Mesenchymal stem cell (in vitro differentiated cells and primary cell): ENCODE data around the gene GSTA5.
"Not testable (repeated sequence)": the region's sequence is repeated elsewhere in the genome, so short reads cannot be mapped to it uniquely, and the experiment has no call there.

ENCODE experiments used
- DNase-seq: peaks from one replicate; pipeline ENCODE4 v3.0.0-alpha.2; 2013
- H2AFZ ChIP-seq: one replicate; pipeline ENCODE4 v1.6.1; 2013; ENCODE audit warnings: low read depth, mild to moderate bottlenecking, control low read depth, inconsistent platforms, low read length, moderate library complexity
- H2AK5ac ChIP-seq: 2 replicates; pipeline ENCODE4 v1.6.1; 2013; ENCODE audit warnings: low read length, moderate library complexity, mild to moderate bottlenecking, inconsistent platforms; ENCODE audit not compliant: severe bottlenecking
- H2BK120ac ChIP-seq: one replicate; pipeline ENCODE4 v1.6.1; 2013; ENCODE audit warnings: low read depth, mild to moderate bottlenecking, inconsistent platforms, low read length, moderate library complexity
- H2BK12ac ChIP-seq, 2 experiments: one replicate each; pipeline ENCODE4 v1.6.1; 2013; ENCODE audit warnings: inconsistent platforms in 2 of 2, low read length in 2 of 2, mild to moderate bottlenecking in 2 of 2, moderate library complexity in 2 of 2, control low read depth in 1 of 2
- H2BK15ac ChIP-seq: one replicate; pipeline ENCODE4 v1.6.1; 2013; ENCODE audit warnings: mild to moderate bottlenecking, low read depth, inconsistent platforms; ENCODE audit not compliant: poor library complexity, severe bottlenecking
- H2BK5ac ChIP-seq: 2 replicates; pipeline ENCODE4 v1.6.1; 2013; ENCODE audit warnings: low read depth, mild to moderate bottlenecking, low read length, control low read depth, inconsistent platforms; ENCODE audit not compliant: poor library complexity, severe bottlenecking
- H3K14ac ChIP-seq, 2 experiments: one replicate each; pipeline ENCODE4 v1.6.1; 2013; ENCODE audit warnings: inconsistent platforms in 2 of 2, low read length in 2 of 2, control low read depth in 1 of 2, mild to moderate bottlenecking in 1 of 2, moderate library complexity in 1 of 2
- H3K18ac ChIP-seq, 2 experiments: one replicate each; pipeline ENCODE4 v1.6.1; 2013; ENCODE audit warnings: inconsistent platforms in 2 of 2, low read length in 2 of 2, control low read depth in 1 of 2, low read depth in 1 of 2, mild to moderate bottlenecking in 1 of 2
- H3K23ac ChIP-seq, 2 experiments: one replicate each; pipeline ENCODE4 v1.6.1; 2013; ENCODE audit warnings: inconsistent platforms in 2 of 2, low read length in 2 of 2, mild to moderate bottlenecking in 2 of 2, moderate library complexity in 2 of 2, control low read depth in 1 of 2
- H3K27ac ChIP-seq: 2 replicates; pipeline ENCODE4 v1.5.1; 2013; ENCODE audit warnings: mild to moderate bottlenecking, moderate library complexity, low read length, control low read depth, inconsistent platforms; ENCODE audit not compliant: poor library complexity, severe bottlenecking
- H3K27me3 ChIP-seq, 2 experiments: 2 replicates each; pipeline versions ENCODE4 v1.6.1 to v1.7.0; 2013; ENCODE audit warnings: low read length in 2 of 2, mild to moderate bottlenecking in 2 of 2, moderate library complexity in 2 of 2, control low read depth in 1 of 2, inconsistent platforms in 1 of 2; ENCODE audit not compliant: control insufficient read depth in 1 of 2, insufficient read depth in 1 of 2
- H3K36me3 ChIP-seq, 2 experiments: 2 replicates each; pipeline versions ENCODE4 v1.6.1 to v1.7.0; 2013; ENCODE audit warnings: low read length in 2 of 2, control low read depth in 1 of 2, inconsistent platforms in 1 of 2, low read depth in 1 of 2, mild to moderate bottlenecking in 1 of 2; ENCODE audit not compliant: insufficient read depth in 2 of 2, control insufficient read depth in 1 of 2
- H3K4ac ChIP-seq, 2 experiments: one replicate each; pipeline ENCODE4 v1.6.1; 2013; ENCODE audit warnings: inconsistent platforms in 2 of 2, low read length in 2 of 2, mild to moderate bottlenecking in 2 of 2, moderate library complexity in 2 of 2, control low read depth in 1 of 2, low read depth in 1 of 2
- H3K4me1 ChIP-seq: 2 replicates; pipeline ENCODE4 v1.6.1; 2013; ENCODE audit warnings: low read depth, low read length, control low read depth; ENCODE audit not compliant: control insufficient read depth, insufficient read depth
- H3K4me2 ChIP-seq: 2 replicates; pipeline ENCODE4 v1.6.1; 2013; ENCODE audit warnings: low read length, mild to moderate bottlenecking, inconsistent platforms; ENCODE audit not compliant: poor library complexity, severe bottlenecking
- H3K4me3 ChIP-seq, 2 experiments: 2 replicates each; pipeline versions ENCODE4 v1.5.1 to v1.7.0; 2013; ENCODE audit warnings: low read length in 2 of 2, mild to moderate bottlenecking in 2 of 2, control low read depth in 1 of 2, low read depth in 1 of 2; ENCODE audit not compliant: insufficient read depth in 1 of 2
- H3K79me1 ChIP-seq: replicated peaks from 2 replicates; pipeline ENCODE4 v1.6.1; 2013; ENCODE audit warnings: mild to moderate bottlenecking, control low read depth, low read length, inconsistent platforms; ENCODE audit not compliant: poor library complexity, severe bottlenecking
- H3K9ac ChIP-seq: 2 replicates; pipeline ENCODE4 v1.7.0; 2013; ENCODE audit warnings: mild to moderate bottlenecking, low read length, moderate library complexity
- H3K9me3 ChIP-seq: 2 replicates; pipeline ENCODE4 v1.7.0; 2013; ENCODE audit warnings: mild to moderate bottlenecking, low read length; ENCODE audit not compliant: control insufficient read depth
- H4K8ac ChIP-seq: one replicate; pipeline ENCODE4 v1.6.1; 2013; ENCODE audit warnings: inconsistent platforms, mild to moderate bottlenecking, low read length, moderate library complexity
- H4K91ac ChIP-seq: one replicate; pipeline ENCODE4 v1.6.1; 2013; ENCODE audit warnings: mild to moderate bottlenecking, low read length, inconsistent platforms
- WGBS: methylation state at CpG from one replicate; pipeline ENCODE4 v1.1.7; 2013; ENCODE audit warnings: mixed read lengths; 5-methylcytosine and 5-hydroxymethylcytosine counted together

GSTA5 gene

DNA sequence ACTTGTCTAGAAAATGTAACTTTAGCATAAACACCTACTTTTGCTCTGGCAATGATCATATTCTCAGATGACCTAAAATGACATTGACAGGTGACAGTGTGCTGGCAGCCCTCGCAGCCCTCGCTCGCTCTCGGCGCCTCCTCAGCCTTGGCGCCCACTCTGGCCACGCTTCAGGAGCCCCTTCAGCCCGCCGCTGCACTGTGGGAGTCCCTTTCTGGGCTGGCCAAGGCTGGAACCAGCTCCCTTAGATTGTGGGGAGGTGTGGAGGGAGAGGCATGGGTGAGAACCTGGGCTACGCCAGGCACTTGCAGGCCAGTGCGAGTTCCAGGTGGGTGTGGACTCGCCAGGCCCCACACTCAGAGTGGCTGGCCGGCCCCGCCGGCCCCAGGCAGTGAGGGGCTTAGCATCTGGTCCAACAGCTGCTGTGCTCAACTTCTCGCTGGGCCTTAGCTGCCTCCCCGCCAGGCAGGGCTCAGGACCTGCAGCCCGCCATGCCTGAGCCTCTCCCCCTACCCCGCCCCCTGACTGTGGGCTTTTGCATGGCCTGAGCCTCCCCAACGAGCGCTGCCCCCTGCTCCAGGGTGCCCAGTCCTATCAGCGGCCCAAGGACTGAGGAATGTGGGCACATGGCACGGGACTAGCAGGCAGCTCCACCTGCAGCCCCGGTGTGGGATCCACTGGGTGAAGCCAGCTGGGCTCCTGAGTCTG is 54.2 kb downstream of the GSTA5 start:
- Histone ChIP-seq H2AFZ (no peak overlapping the region), H3K4me3 (no peak overlapping the region), H3K27ac (no peak overlapping the region), H3K36me3 (no peaks in the 10 kb centered on the region), H3K79me1 (no peaks in the 10 kb centered on the region), H4K91ac (no peak overlapping the region), H3K27me3 (no peaks in the 10 kb centered on the region), H2BK5ac (no peak overlapping the region), H3K9me3 (no peaks in the 10 kb centered on the region), H2BK12ac (no peak overlapping the region), H3K4me2 (no peak overlapping the region), H3K23ac (no peak overlapping the region), H3K4ac (no peak overlapping the region), H2BK120ac (no peak overlapping the region), H3K9ac (no peak overlapping the region), H3K4me1 (no peaks in the 10 kb centered on the region), H3K14ac (no peak overlapping the region), H2BK15ac (no peak overlapping the region), H4K8ac (no peak overlapping the region), H2AK5ac (no peak overlapping the region), H3K18ac (no peak overlapping the region)
- 97% methylated on average over 24 of the region's 24 CpGs for WGBS
- DNase-seq = no peak

DNA sequence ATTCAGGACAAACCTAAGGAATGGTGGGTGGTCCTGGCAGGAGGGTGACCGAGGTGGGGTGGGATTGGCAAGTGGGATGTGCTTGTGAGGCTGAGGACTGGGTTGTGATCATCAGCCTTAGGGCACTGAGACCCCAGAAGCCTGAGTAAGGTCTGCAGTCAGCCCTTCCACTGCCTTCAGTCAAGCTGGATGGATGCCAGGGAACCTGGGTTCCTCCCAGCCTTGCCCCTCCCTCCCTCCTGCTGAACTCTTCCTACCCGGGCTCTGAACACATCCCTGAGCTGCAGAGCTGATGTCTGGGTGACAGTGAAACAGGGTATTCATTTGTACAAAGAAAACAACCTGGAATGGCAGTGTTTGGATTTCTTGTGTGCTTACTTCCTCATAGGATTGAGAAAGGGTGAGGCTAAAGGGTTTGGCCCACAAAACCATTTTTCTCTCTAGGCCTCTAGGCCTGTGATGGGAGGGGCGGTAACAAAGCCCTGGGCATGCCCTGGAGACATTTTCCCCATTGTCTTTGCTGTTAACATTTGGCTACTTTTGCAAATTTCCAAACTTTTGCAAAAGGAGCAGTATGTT is 57.8 kb downstream of the GSTA5 start:
- H3K27me3 ChIP-seq, H2BK15ac ChIP-seq, H3K14ac ChIP-seq, H3K79me1 ChIP-seq, H2BK12ac ChIP-seq, DNase-seq, H3K4ac ChIP-seq, H3K4me3 ChIP-seq, H4K91ac ChIP-seq, H3K4me2 ChIP-seq, H3K4me1 ChIP-seq, H3K9ac ChIP-seq, H2AFZ ChIP-seq, H2BK5ac ChIP-seq, H3K27ac ChIP-seq, H2AK5ac ChIP-seq, H4K8ac ChIP-seq, H3K9me3 ChIP-seq, H3K18ac ChIP-seq, H3K23ac ChIP-seq, H3K36me3 ChIP-seq, H2BK120ac ChIP-seq: not testable (repeated sequence)
- 61% methylated on average over 1 of the region's 3 CpGs for WGBS

DNA sequence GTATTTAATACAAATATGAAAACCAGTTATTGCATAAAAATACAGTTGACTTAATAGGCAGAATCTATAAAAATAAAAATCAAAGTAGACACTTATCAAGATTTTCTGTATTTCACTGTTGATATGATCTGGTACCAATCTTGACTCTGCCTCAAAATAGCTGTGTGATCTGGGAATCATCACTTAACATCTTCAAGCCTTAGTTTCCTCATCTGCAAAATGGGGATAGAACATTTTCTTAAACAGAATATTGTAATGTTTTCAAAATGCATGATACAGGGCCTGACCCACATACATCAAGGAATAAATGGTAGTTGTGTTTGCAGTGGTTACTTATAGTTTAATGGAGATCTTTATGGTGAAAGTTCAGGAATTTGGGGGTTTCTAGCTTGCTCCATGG is 58.4 kb downstream of the GSTA5 start:
- H3K4ac ChIP-seq, H2BK5ac ChIP-seq, DNase-seq, H3K14ac ChIP-seq, H3K79me1 ChIP-seq, H3K9me3 ChIP-seq, H2AK5ac ChIP-seq, H2AFZ ChIP-seq, H3K4me3 ChIP-seq, H4K8ac ChIP-seq, H2BK12ac ChIP-seq, H3K4me2 ChIP-seq, H3K36me3 ChIP-seq, H2BK120ac ChIP-seq, H3K4me1 ChIP-seq, H3K27me3 ChIP-seq, H3K9ac ChIP-seq, H4K91ac ChIP-seq, H2BK15ac ChIP-seq, H3K27ac ChIP-seq, H3K23ac ChIP-seq, H3K18ac ChIP-seq: not testable (repeated sequence)
